Hematopoietic multipotent progenitor cell treated with erythropoietin and hydrocortisone succinate and interleukin-3 and kit ligand, for 4 days (in vitro differentiated cells): ENCODE measurements around the gene CYP4A22.
"Not testable (repeated sequence)": the region's sequence is repeated elsewhere in the genome, so short reads cannot be mapped to it uniquely, and the experiment has no call there.

Source experiments
- DNase-seq: peaks from one replicate; pipeline ENCODE4 v3.0.0-alpha.2; 2015

The CYP4A22 gene

DNA sequence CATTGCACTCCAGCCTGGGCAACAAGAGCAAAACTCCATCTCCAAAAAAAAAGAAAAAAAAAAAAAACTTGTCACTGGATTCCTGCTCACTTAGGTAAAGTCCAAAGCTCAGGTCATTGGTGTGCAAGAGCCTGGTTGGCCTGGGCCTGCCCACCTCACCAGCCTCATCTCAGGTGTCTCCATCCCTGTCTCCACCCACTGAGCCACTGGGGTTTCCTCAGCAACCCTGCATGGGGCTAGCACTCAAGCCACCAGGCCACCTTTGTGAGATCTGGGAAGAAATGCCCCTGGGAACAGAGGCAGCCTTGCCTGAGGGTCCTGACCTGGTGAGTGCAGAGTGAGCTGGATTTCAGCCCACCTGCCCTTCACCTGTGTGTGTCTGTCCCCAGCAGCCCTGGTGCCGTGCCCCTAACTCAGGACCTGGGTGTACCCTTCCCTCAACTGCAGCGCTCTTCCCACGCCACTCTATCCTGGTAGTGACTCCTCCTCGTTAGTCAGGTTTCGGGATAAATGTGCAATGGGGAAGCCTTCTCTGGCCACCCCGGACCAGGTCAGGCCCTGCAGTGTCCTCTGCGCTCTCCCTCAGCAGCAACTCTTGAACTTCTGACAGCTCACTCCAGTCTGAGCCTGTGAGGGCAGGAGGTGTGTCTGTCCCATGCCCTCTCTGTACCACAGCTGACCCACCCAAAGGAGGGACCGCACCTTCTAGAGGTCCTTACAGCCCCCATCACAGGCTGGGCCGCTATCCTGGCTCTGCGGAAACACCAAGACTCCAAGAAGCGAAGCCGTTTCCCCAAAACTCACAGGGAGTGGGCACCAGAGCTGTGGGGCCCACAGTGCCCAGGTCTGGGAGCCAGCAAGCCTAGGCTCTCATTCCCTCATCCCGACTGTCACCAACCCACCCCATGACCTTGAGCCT is 49.3 kb downstream of the CYP4A22 start:
- no peak for DNase-seq

- DNase-seq, result no peak
Measured at GRCh38 chr1:47187231-47187925, 50.1 kb downstream of the CYP4A22 start.

DNA sequence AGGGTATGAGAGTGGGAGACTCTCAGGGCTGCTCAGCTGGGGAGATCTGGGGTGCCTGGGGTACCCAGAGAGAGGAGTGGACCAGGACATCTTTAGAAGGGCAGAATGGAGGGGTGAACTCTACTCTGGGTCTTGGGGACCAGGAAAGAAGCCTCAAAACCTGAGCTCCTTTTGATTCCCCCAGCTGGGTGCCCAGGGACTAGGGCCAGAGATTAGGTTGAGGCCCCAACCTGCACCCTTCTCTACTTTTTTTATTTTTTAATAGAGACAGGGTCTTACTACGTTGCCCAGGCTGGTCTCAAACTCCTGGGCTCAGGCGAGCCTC is 50.6 kb downstream of the CYP4A22 start:
- no peak for DNase-seq

GRCh38 chr1:47188791-47189785 is 51.8 kb downstream of the CYP4A22 start:
- DNase-seq, result no peak

DNA sequence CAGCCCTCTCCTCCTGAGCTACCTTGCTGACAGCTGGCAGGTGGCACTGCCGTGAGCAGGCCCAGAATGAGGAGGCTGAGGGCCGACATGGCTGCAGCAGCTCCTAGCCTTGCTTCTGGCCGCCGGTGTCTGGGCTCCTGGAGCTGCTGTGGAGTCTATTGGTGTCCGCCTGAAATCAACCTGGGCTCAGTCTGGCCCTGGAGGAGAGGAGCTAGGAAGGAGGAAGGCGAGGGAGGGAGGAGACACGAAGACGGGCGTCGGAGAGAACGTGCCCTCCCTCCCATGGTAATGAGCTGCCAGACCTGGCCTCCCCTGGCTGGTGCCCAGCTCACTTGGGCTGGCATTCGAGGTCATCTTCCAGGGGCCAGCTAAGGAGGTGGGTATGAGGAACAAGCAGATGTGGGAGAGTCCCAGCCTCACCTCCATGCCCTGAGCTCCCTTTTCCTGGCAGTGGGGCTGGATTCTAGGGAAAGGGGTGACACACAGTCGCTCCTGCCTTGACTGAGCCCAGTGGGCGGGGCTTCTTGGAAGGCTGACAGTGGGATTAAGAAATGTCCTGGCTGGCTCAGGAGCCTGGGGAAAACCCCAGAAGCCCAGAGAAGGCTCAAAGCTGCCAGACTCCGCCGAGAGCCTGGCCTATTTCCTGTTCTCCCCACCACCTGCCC is 52.7 kb downstream of the CYP4A22 start, which contains the start of gene PDZK1IP1:
Gene PDZK1IP1, minus strand, starts transcription at position 193 of the 665 bp plus-strand sequence. Its CDS starts 104 bp downstream, at position 89.
- DNase-seq, result no peak

DNA sequence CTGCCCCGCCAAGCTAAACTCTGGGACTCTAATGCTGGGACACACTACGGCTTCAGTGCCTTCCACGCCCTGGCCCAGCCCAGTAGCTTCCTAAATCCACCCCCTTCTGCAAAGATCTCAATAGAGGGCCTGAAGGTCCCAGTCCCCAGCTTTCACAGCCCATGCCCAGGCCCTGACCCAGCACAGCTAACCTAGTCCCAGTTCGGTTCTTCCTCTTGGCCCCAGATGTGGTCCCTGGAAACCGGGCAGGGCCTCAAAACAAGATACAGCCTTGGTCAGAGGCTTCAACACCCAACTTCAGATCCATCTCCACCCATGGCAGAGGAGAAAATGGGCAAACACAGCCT is 53.2 kb downstream of the CYP4A22 start:
- DNase-seq, result no peak

DNA sequence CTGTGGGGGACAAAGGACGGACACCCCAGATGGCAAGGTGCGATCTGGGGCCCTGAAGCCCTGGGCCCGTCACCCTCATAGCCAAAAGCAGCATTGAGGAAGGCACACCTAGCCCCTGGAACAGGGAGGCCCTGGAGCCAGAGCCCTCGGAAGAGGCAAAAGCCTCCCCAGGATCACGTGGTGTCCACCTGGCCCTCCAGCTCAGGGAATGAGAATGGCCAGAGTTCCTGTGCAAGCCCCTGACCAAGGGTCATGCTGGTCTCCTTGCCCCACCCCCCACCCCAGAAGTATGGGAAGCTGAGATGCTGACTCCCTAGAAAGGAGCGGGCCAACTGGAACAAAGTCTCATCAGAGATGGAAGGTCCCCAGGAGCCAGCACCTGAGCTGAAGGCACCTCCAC is 53.6 kb downstream of the CYP4A22 start:
- no peak for DNase-seq

GRCh38 chr1:47191940-47192457 is 54.8 kb downstream of the CYP4A22 start:
- DNase-seq, result no peak

DNA sequence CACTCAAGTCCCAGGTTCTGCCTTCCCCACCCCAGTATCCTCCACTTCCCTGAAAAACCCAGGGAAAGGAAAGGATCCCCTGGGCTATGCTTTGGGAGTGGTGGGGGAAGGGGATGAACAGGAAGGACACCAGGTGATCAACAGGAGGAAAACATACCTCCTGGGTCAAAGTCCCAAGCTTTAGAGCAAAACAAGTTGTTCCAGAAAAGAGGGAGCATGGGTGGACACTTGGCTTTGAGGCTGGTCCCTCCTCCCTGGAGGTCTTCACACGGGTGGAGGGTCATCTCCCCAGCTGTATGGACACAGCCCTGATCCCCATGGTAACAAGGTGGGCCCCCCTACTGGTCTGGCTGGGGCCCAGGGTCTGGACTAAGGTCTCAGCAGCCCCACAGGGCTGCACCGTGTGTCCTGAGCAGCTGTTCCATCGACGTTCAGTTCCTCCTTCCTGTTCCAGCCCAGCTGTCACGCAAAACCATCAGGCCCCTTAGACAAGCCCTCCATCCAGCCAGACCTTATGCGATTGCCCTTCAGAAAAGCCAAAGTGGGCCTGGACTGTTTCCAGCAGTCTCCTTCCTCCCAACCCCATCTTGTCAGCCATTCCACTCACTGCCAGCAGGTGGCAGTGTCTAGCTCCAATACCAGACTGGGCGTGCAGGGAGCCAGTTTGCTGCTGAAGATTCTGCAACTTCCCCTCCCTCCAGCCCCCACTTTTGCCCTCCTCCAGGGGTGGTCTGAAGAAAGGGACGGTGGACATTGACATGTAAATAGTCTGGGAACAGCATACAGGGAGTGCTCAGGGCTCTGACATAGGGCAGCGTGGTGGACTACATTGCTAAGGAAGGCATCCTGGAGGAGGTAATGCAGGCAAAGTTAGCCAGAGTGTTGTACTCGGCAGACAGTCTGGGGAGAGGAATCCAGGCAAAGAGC is 55.5 kb downstream of the CYP4A22 start:
- DNase-seq, result peak; percentile 93

GRCh38 chr1:47193496-47193895 is 56.3 kb downstream of the CYP4A22 start:
- not testable (repeated sequence) for DNase-seq

DNA sequence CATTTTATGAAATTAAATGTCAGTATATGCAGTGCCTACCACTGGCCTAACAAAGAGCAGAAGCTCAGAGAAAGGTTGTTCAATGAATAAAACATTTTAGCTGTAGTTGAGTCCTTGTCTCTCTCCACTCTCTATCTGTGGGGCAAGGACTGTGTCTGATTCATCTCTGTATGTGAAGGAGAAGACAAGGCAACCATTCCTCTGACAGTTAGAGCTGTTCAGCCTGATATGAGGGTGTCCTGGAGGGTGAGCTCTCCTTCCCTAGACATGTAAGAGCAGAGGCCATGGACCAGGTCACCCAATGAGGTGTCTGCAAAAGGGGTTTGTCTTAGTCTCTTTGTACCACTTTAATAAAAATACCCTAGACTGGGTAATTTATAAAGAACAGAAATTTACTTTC is 57.1 kb downstream of the CYP4A22 start:
- peak; percentile 47 for DNase-seq

- DNase-seq, result not testable (repeated sequence)
Measured at GRCh38 chr1:47195981-47196380, 58.7 kb downstream of the CYP4A22 start.

- peak; percentile 48 for DNase-seq
Measured at GRCh38 chr1:47196622-47197021, 59.4 kb downstream of the CYP4A22 start.

DNA sequence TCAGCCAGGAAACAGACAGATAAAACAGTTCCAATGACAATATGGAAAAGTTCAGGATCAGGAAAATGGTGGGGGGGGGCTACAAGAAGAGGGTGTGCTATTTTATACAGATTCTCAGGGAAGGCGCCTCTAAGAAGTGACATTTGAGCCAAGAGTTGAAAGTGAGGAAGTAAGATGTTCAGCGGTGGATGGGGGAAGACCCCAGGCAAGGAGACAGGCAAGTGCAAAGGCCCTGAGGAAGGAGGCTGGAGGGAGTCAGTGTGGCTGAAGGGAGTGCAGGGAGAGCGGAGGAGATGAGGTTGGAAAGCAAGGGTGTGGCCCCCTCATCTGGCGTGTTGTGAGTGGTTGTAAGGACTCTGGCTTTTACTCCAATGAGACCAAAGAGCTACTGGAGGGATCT is 61.0 kb downstream of the CYP4A22 start:
- DNase-seq, result no peak
